Right lobe of liver (tissue), 6 donors: ENCODE measurements around the gene RNF44. TPM values are rescaled to one million over a fixed set of nuclear protein-coding genes. Genes with fewer than 3 reads are reported as not detected.

Experiments used
- ATAC-seq, 4 donors: fragments of 200-7000 bp; cut with Tn5 transposase; one replicate each; pipeline ENCODE4 v1.9.1; 2020; ENCODE audit warnings: mild to moderate bottlenecking in 4 of 4, moderate library complexity in 4 of 4
- DNase-seq, 3 donors: peaks; one replicate each; pipeline ENCODE4 v3.0.0-alpha.2; 2020
- H3K27ac ChIP-seq, 3 donors: fragments of 200-600 bp; one replicate each; pipeline ENCODE4 v1.8.0; 2022
- H3K27me3 ChIP-seq, 2 donors: fragments of 200-600 bp; one replicate each; pipeline ENCODE4 v1.8.0; 2022
- H3K36me3 ChIP-seq, 4 donors: fragments of 200-600 bp; sonication (generic) in 1 of 4; one replicate each; pipeline versions ENCODE4 v1.5.1 to v1.8.0; 2017 to 2022; ENCODE audit warnings: control low read depth in 1 of 4
- H3K4me1 ChIP-seq, 4 donors: fragments of 200-600 bp; sonication (generic) in 1 of 4; one replicate each; pipeline versions ENCODE4 v1.5.1 to v1.8.0; 2017 to 2022; ENCODE audit warnings: control low read depth in 1 of 4
- H3K4me3 ChIP-seq, 3 donors: fragments of 200-600 bp; one replicate each; pipeline ENCODE4 v1.8.0; 2022
- H3K9me3 ChIP-seq, 4 donors: fragments of 200-600 bp; sonication (generic) in 1 of 4; one replicate each; pipeline versions ENCODE4 v1.5.1 to v1.8.0; 2017 to 2022; ENCODE audit warnings: control low read depth in 1 of 4
- CTCF ChIP-seq, 4 donors: fragments of 200-600 bp in 3 of 4; fragments of 450-650 bp in 1 of 4; IDR thresholded peaks; one replicate each; pipeline versions ENCODE4 v1.5.1 to v1.8.0; 2016 to 2022; ENCODE audit warnings: antibody characterized with exemption in 4 of 4, mild to moderate bottlenecking in 2 of 4
- POLR2A ChIP-seq: fragments of 450-650 bp; IDR thresholded peaks from one replicate; pipeline ENCODE4 v1.6.1; 2017; ENCODE audit warnings: antibody characterized with exemption, mild to moderate bottlenecking
- WGBS: methylation state at CpG from one replicate; pipeline ENCODE4 v1.1.6; 2018; ENCODE audit warnings: low coverage, low lambda C conversion rate; ENCODE audit not compliant: insufficient coverage; ENCODE audit errors: missing lambda C conversion rate; 5-methylcytosine and 5-hydroxymethylcytosine counted together
- intact Hi-C, 2 donors: fragments of 100-400 bp; cut with DNase I; formaldehyde crosslinking; loops; one replicate each; pipeline versions ENCODE4 v1.11.2 to v1.14.1; 2022
- total RNA-seq, 6 experiments: library from RNA; depleted of rRNA in 2 of 6; stranded (reverse); fragments of >200 nt in 2 of 6; fragmentation: NEBNext Ultra II Directional in 3 of 6; extraction: Animal tissue kit (Norgen Biotek cat#: 25700) in 3 of 6; gene quantifications; one replicate each; pipeline versions ENCODE4 v1.1.0 to v1.2.4, GENCODE V29; 2016 to 2023
- donor health status: DM: no; HTN: yes; CAD: no.
- donor health status: DM: no; HTN: no; CAD: no.
- donor health status: DM: no; HTN: no; CAD: no.
- donor health status: DM: no; HTN: yes; CAD: no.
- donor health status: DM: no; HTN: yes; CAD: no.

Gene RNF44
- total RNA-seq, 6 experiments from 2014 or later, result 5.1 to 16.3 (median 12.7) TPM

- TF ChIP-seq CTCF (IDR thresholded peaks at IDR 0.05) (no peak), POLR2A (no peak)
- no peaks in the 10 kb centered on the region for H3K36me3 ChIP-seq
- H3K27ac ChIP-seq, result no peak overlapping the region
- no peaks in the 10 kb centered on the region for H3K9me3 ChIP-seq
- DNase-seq, result no peak
- intact Hi-C loops, result no loop called here
- no peak for ATAC-seq
- no peaks in the 10 kb centered on the region for H3K27me3 ChIP-seq
- no peaks in the 10 kb centered on the region for H3K4me1 ChIP-seq
- no peak overlapping the region for H3K4me3 ChIP-seq
- 82% methylated on average over 8 of the region's 10 CpGs for WGBS
Measured at GRCh38 chr5:176564002-176564401, 26.8 kb upstream of the RNF44 start.

- TF ChIP-seq POLR2A (no peak), CTCF (IDR thresholded peaks at IDR 0.05) (no peak)
Measured at GRCh38 chr5:176562189-176562588, 25.0 kb upstream of the RNF44 start.

GRCh38 chr5:176561259-176561658, 24.1 kb upstream of the RNF44 start:
- H3K9me3 ChIP-seq, result no peaks in the 10 kb centered on the region
- H3K36me3 ChIP-seq, result no peaks in the 10 kb centered on the region
- TF ChIP-seq POLR2A (no peak), CTCF (IDR thresholded peaks at IDR 0.05) (no peak)
- H3K27me3 ChIP-seq, result no peaks in the 10 kb centered on the region
- H3K27ac ChIP-seq, result no peak overlapping the region
- ATAC-seq (no peak), DNase-seq (no peak)
- intact Hi-C loops, result no loop called here
- no peaks in the 10 kb centered on the region for H3K4me1 ChIP-seq
- H3K4me3 ChIP-seq, result no peak overlapping the region
- WGBS, result 100% methylated on average over 1 of the region's 3 CpGs

More at GRCh38 chr5:176562189-176562588, 25.0 kb upstream of the RNF44 start:
- ATAC-seq (no peak), DNase-seq (no peak)
- WGBS, result 82% methylated on average over 1 of the region's 10 CpGs
- H3K27me3 ChIP-seq, result no peaks in the 10 kb centered on the region
- no peak overlapping the region for H3K27ac ChIP-seq
- no peaks in the 10 kb centered on the region for H3K36me3 ChIP-seq
- no peaks in the 10 kb centered on the region for H3K4me1 ChIP-seq
- H3K4me3 ChIP-seq, result no peak overlapping the region
- H3K9me3 ChIP-seq, result no peaks in the 10 kb centered on the region
- intact Hi-C loops, result no loop called here

- H3K27ac ChIP-seq, result no peak overlapping the region
- 48% methylated on average over 5 of the region's 8 CpGs for WGBS
- no peak for ATAC-seq
- no peaks in the 10 kb centered on the region for H3K9me3 ChIP-seq
- TF ChIP-seq POLR2A (no peak), CTCF (IDR thresholded peaks at IDR 0.05) (no peak)
- DNase-seq, result no peak
- H3K4me1 ChIP-seq, result no peaks in the 10 kb centered on the region
- no peaks in the 10 kb centered on the region for H3K27me3 ChIP-seq
- intact Hi-C loops, result no loop called here
- no peaks in the 10 kb centered on the region for H3K36me3 ChIP-seq
- H3K4me3 ChIP-seq, result no peak overlapping the region
Measured at GRCh38 chr5:176560364-176560763, 23.2 kb upstream of the RNF44 start.

- Histone ChIP-seq H3K4me3 (no peak overlapping the region), H3K36me3 (no peaks in the 10 kb centered on the region), H3K27ac (no peak overlapping the region), H3K9me3 (no peaks in the 10 kb centered on the region), H3K27me3 (no peaks in the 10 kb centered on the region), H3K4me1 (no peaks in the 10 kb centered on the region)
- ATAC-seq, result no peak
- intact Hi-C loops, result no loop called here
- WGBS, result 50% methylated on average over 5 of the region's 5 CpGs
- DNase-seq, result no peak
- TF ChIP-seq CTCF (IDR thresholded peaks at IDR 0.05) (no peak), POLR2A (no peak)
Measured at GRCh38 chr5:176559683-176560082, 22.5 kb upstream of the RNF44 start.
